Nephron (organoid): ENCODE measurements around the gene PMPCA.

ENCODE experiments used
- H3K27ac Mint-ChIP-seq, 3 experiments: 2 replicates each; pipeline ENCODE4 v1.8.0; 2020; ENCODE audit warnings: mixed read lengths in 3 of 3, mild to moderate bottlenecking in 2 of 3, moderate library complexity in 1 of 3
- H3K27me3 Mint-ChIP-seq: 2 replicates; pipeline ENCODE4 v1.8.0; 2021; ENCODE audit warnings: low read depth, mild to moderate bottlenecking, moderate library complexity, mixed read lengths
- H3K36me3 Mint-ChIP-seq: 2 replicates; pipeline ENCODE4 v1.8.0; 2020; ENCODE audit warnings: low read depth, mixed read lengths
- H3K4me1 Mint-ChIP-seq: 2 replicates; pipeline ENCODE4 v1.8.0; 2020; ENCODE audit warnings: mixed read lengths
- H3K4me3 Mint-ChIP-seq, 3 experiments: 2 replicates each; pipeline ENCODE4 v1.8.0; 2020; ENCODE audit warnings: mild to moderate bottlenecking in 3 of 3, mixed read lengths in 3 of 3, moderate library complexity in 2 of 3
- H3K9me3 Mint-ChIP-seq: 2 replicates; pipeline ENCODE4 v1.8.0; 2020; ENCODE audit warnings: mixed read lengths
- TF ChIP-seq, protein P1 (sequence below), 3 experiments: fragments of 200-600 bp; sonication (generic); IDR thresholded peaks; one replicate each; pipeline ENCODE4 v1.5.0; 2021; ENCODE audit warnings: antibody characterized with exemption in 3 of 3; ENCODE audit not compliant: unreplicated experiment in 3 of 3

Gene PMPCA

GRCh38 chr9:136409557-136410455, 652 bp upstream of the PMPCA start:
- TF ChIP-seq, protein P1, sequence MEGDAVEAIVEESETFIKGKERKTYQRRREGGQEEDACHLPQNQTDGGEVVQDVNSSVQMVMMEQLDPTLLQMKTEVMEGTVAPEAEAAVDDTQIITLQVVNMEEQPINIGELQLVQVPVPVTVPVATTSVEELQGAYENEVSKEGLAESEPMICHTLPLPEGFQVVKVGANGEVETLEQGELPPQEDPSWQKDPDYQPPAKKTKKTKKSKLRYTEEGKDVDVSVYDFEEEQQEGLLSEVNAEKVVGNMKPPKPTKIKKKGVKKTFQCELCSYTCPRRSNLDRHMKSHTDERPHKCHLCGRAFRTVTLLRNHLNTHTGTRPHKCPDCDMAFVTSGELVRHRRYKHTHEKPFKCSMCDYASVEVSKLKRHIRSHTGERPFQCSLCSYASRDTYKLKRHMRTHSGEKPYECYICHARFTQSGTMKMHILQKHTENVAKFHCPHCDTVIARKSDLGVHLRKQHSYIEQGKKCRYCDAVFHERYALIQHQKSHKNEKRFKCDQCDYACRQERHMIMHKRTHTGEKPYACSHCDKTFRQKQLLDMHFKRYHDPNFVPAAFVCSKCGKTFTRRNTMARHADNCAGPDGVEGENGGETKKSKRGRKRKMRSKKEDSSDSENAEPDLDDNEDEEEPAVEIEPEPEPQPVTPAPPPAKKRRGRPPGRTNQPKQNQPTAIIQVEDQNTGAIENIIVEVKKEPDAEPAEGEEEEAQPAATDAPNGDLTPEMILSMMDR (IDR thresholded peaks at IDR 0.05; ENCODE audit: unreplicated experiment in 3 of 3) = no peak
- H3K4me1 Mint-ChIP-seq = peaks cover 23% of the 10 kb centered on the region
- peak overlapping the region in 2 of 3 experiments; percentile 57 to 61 for H3K27ac Mint-ChIP-seq
- H3K4me3 Mint-ChIP-seq = peak overlapping the region; percentile 90 to 92 (median 91)
- H3K27me3 Mint-ChIP-seq = no peaks in the 10 kb centered on the region
- peaks cover 40% of the 10 kb centered on the region for H3K36me3 Mint-ChIP-seq
- H3K9me3 Mint-ChIP-seq = no peaks in the 10 kb centered on the region

DNA sequence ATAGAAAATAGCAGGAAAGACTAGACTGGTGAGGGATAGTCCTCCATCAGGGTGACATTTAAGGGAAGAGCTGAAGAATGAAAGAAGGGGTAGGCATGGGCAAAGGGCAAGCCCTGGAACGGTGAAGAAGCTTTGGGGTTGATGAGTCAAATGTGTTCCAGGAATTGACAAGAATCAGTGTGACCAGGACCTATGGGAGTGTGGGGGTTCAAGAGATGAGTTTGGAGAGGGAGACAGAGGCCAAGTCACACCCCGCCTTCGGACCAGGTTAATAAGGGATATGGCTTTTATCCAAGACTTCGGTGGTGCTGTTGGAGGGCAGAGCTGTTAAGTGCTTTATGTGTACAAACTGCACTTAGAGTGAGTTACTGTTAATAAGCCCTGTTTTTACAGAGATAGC, 920 bp downstream of the PMPCA start:
- peaks cover 40% of the 10 kb centered on the region for H3K36me3 Mint-ChIP-seq
- H3K4me1 Mint-ChIP-seq = peaks cover 23% of the 10 kb centered on the region
- TF ChIP-seq, protein P1 (IDR thresholded peaks at IDR 0.05; ENCODE audit: unreplicated experiment in 3 of 3) = no peak
- H3K4me3 Mint-ChIP-seq = peak overlapping the region; percentile 90 to 95 (median 94)
- peak overlapping the region; percentile 37 to 77 (median 66) for H3K27ac Mint-ChIP-seq
- H3K9me3 Mint-ChIP-seq = no peaks in the 10 kb centered on the region
- H3K27me3 Mint-ChIP-seq = no peaks in the 10 kb centered on the region

DNA sequence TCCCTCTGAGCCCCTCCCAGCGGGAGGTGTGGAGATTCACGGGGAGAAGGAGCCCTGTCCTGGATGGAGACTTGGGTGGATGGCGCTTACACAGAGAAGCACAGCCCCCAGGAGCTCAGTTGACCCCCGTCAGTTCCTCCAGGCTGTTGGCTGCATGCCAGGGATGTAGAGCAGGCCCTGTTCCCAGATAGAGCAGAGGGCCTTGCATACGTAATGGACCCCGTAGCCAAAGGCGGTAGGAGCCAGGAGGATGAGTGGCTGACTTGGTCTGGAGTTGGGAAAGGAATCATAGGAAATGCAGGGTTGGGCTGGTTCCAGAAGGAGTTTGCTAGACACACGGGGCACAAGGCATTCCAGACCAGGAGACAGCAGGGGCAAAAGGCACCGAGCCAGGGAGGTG, 2.5 kb downstream of the PMPCA start:
- Mint-ChIP-seq H3K4me3 (peak overlapping the region; percentile 15 to 55 (median 15)), H3K27ac (no peak overlapping the region), H3K9me3 (no peaks in the 10 kb centered on the region), H3K36me3 (peaks cover 44% of the 10 kb centered on the region), H3K4me1 (peaks cover 23% of the 10 kb centered on the region), H3K27me3 (no peaks in the 10 kb centered on the region)
- TF ChIP-seq, protein P1 (IDR thresholded peaks at IDR 0.05; ENCODE audit: unreplicated experiment in 3 of 3) = no peak

GRCh38 chr9:136416427-136416826, 6.0 kb downstream of the PMPCA start:
- H3K4me1 Mint-ChIP-seq = peaks cover 7% of the 10 kb centered on the region
- H3K4me3 Mint-ChIP-seq = no peak overlapping the region
- TF ChIP-seq, protein P1 (IDR thresholded peaks at IDR 0.05; ENCODE audit: unreplicated experiment in 3 of 3) = no peak
- no peaks in the 10 kb centered on the region for H3K9me3 Mint-ChIP-seq
- no peaks in the 10 kb centered on the region for H3K27me3 Mint-ChIP-seq
- H3K27ac Mint-ChIP-seq = no peak overlapping the region
- peaks cover 48% of the 10 kb centered on the region for H3K36me3 Mint-ChIP-seq

- Mint-ChIP-seq H3K4me1 (peaks cover 3% of the 10 kb centered on the region), H3K9me3 (no peaks in the 10 kb centered on the region), H3K4me3 (no peak overlapping the region), H3K27me3 (no peaks in the 10 kb centered on the region), H3K27ac (no peak overlapping the region), H3K36me3 (peaks cover 48% of the 10 kb centered on the region)
- TF ChIP-seq, protein P1 (IDR thresholded peaks at IDR 0.05; ENCODE audit: unreplicated experiment in 3 of 3) = no peak
Measured at GRCh38 chr9:136416914-136417313, 6.5 kb downstream of the PMPCA start.
